Globus pallidus (tissue), 1 donor: Measurements from ENCODE around the gene SPESP1.

Experiments used
- DNase-seq: peaks from one replicate; pipeline ENCODE4 v3.0.0-alpha.2; 2015; ENCODE audit warnings: low spot score

SPESP1 gene

DNA sequence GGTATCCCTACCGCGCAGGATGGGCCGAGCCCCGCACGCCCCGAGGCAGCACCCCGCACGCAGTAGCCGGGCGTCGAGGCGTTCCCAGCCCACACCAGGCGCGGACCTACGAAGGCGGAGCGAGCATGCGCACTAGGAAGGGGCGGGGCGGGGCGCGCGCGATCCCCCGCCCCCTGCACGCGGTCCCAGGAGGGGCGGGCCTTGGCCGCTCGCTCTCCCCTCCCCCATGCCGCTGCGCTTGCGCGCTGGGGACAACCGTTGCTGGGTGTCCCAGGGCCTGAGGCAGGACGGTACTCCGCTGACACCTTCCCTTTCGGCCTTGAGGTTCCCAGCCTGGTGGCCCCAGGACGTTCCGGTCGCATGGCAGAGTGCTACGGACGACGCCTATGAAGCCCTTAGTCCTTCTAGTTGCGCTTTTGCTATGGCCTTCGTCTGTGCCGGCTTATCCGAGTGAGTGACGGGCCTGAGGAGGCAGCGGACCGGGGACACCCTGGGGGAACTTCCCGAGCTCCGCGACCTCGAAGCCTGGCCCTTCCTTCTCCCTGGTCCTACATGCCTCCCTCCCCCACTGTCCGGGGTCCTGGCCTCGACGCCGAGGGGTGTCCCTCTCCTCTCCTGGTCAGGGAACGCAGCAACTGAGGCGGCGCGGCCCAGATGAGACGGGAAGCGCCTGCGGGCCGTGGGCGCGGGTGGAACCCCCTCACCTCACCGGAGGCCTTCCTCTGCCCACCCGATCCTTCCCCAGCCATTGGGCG, at the start of gene SPESP1:
Gene SPESP1, plus strand, starts transcription at position 258 of the 755 bp plus-strand sequence. Its CDS starts 129 bp downstream, at position 387.
- DNase-seq: peak; percentile 46

DNA sequence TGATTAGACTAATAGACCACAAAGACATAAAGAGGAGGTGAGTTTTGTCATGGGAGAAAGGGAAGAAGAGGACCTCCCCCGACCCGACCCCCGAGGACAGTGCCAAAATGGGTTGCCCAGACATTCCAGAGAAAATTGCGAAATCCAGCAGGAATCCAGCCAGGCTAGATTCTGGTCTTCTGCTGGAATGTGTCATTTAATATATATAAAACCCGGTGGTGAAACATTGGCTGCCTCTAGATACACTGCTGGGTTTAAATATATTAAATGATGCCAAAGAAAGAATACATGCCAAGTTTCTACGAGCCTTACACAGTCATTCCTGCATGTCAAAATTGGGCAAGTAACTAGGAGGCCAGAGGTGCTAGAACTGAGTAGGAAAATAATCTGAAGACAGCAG, 45.3 kb upstream of the SPESP1 start:
- no peak for DNase-seq

DNA sequence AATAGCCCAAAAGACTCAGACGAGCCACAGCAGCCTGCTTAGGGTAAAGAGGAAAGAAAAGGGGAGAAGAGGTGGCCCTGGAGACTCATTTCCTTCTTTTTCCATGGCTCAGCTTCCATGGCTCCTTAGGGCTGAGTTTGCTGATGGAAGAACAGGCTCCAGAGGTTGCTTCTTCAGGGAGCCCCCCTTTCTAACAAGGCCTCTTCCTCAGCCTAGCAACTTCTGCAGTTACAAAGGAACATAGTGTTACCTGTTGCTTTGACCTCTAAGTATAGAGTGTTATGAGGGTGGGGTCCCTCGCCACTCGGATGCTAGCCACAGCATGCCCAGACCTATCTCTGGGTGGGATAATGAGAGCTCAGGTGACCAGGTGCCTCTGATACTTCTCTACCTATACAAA, 43.2 kb upstream of the SPESP1 start:
- DNase-seq: no peak

DNA sequence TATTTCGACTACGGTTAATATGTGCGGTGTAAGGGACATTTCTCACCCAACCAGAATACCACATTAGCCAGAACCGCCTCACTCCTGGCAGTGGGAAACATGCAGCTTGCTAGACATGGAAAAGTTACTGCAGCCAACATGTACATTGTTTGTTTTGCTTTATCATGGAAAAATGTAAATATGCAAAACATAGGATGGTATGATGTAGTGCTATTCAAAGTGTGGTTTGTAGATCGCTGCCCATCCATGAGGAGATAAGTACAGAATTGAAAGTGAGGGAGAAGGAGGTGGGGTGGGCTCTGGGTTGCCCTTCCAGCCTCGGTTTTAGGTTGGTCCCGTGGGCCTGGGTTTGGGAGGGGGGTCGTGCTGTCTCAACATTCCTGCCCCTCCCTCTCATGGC, 42.5 kb upstream of the SPESP1 start:
- DNase-seq: no peak

DNA sequence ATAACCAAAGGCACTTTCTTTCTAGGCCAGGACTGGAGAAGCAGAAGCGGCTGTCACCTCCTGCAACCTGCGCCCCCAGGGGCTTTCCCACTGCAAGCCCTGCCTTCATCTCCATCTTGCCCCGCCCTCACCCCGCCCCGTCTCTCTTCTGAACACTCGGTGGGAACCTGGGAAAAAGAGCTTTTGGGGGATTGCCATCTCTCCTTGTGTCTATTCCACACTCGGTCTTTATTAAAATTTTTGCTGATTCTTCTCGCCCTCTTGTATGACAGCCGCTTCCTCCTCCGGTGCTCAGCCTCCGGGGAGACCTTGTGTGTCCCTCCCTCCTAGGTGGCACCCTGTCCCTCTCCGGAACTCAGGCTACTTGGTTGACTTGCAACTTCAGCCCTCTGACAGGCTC, 41.9 kb upstream of the SPESP1 start:
- DNase-seq: no peak

DNA sequence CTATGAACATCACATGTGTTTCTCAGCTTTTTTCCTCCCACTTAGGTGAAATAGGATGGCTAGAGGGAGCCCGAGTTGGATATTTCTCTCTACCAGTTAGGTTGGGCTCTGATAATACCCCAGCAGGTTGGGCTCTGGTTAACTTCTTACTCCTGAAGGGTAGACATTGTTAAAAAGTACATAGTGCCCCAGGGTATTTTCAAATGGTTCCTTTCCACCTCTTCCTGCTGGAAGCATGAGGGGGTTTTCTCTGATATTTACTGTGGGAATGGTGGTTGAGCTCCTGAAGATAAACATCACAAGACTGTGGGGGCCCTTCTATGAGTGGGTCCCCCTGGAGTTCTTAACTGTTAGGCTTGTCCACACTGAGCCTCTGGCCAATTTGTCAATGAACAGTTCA, 36.1 kb upstream of the SPESP1 start:
- DNase-seq: no peak

DNA sequence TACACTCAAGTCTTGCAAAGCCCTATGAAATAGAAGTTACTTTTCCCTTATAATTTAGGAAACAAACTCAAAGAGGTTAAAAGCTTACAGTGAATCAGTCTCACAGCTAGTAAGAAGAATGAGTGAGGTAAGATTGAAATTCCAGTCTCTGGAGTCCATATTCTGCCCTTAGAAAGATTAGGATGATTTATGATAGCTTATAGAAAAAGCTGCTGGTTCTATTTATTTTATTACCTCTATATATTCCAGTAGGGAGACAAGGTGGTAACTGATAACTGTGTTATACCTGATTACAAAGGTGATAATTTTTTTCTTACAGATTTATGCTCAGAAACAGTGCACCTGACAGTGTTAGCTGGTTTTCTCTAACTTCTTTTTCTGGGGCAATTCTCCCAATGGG, 34.1 kb upstream of the SPESP1 start:
- no peak for DNase-seq

DNA sequence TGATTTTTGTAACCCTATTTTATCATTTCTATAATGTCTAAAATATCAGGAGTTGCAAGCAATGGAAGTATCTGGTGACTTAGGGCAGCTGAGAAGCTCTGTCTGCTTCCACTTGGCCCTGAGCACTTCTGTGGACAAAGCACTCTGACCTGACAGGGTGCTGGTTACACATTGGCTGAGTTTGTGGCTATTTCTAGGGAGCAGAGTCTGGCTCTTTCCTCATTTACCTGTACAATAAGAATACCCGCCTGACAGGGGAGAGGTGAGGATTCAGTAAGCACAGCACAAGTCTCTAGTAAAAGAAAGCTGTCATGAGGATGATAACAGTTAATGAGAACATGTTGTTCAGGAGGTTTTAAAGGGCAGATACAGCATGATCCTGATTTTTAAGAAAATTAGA, 33.3 kb upstream of the SPESP1 start:
- no peak for DNase-seq

DNA sequence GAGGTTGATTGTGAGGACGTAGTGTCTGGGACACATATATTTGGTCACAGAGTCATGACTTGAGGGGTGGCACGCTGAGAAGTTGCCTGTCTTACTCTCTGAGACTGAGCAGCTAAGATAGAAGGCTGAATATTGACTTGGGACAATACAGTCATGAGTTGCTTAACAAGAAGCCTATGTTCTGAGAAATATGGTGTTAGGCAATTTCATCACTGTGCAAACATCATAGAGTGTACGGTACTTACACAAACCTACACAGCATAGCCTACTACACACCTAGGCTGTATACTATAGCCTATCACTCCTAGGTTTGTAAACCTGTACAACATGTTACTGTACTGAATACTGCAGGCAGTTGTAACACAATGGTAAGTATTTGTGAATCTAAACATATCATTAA, 30.3 kb upstream of the SPESP1 start:
- DNase-seq: no peak

DNA sequence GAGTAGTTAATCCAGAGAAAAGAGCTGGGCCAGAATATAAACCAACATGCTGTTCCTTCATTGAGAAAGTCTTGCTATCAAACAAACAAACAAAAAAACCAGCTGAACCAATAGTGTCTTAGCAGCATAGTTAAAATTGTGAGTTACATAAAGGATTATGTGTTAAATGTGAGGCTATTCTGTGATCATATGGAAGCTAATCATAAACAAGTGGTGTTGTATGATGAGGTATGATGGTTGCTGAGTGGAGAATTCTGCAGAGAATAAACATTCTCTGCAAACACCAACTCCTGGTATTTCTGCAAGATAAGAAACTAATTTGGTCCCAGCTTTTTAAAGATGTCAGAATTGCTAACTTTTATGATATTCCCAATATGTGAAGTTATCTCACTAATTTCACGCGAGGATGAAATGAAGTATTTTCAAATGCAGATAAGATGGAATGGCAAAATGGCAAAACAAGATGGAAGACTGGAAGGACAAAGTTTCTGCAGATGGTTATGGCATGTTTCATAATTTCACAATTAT, 22.9 kb upstream of the SPESP1 start:
- DNase-seq: no peak

DNA sequence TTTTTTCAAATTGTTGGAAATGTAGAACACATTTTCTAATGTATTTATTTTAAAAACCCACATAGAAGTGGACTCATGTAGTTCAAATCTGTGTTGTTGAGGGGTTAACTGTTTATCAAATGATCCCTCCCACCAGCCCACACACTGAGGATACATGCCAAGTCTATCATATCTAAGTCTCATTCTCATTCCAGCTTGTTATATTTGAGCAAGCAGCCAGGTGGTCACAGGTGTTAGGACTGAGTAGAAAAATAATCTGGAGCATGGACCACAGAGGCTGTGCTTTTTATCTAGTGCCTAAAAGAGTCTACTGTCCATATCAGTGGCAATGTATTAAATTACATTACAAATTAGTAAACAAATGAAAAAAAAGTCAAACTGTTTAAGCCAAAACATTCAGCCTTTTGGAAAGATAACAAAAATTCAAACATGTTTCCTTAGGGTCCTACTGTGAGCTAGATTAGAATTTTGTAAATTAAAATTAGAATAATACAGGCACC, 20.7 kb upstream of the SPESP1 start:
- DNase-seq: no peak

DNA sequence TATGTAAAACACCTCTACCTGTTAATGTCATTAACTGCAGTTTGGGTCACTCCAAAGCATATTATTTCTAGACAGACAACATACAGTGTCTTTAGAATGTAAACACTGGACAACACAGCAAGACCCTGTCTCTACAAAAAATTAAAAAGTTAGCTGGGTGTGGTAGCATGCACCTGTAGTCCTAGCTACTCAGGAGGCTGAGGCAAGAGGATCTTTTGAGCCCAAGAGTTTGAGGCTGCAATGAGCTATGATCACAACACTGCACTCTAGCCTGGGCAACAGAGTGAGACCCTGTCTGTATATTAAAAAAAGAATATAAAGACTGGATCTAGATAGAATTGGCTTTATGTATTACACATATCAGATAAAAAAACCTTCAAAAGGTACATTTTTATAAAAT, 20.0 kb upstream of the SPESP1 start:
- no peak for DNase-seq

DNA sequence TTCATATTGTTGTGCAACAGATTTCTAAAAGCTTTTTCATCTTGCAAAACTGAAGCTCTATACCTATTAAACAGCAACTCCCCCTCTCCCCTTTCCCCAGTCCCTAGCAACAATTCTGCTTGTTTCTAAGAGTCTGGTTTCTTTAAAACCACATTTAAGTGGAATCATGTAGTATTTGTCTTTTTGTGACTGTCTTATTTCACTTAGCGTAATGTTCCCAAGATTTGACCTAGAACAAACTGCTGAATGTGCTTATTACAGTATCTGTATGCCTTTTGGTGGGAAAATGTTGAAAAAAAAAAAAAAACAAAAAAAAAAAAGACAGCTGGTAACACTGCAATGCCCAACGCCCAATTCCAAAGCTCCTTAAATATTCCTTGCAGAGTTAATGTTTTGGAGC, 19.5 kb upstream of the SPESP1 start:
- no peak for DNase-seq

DNA sequence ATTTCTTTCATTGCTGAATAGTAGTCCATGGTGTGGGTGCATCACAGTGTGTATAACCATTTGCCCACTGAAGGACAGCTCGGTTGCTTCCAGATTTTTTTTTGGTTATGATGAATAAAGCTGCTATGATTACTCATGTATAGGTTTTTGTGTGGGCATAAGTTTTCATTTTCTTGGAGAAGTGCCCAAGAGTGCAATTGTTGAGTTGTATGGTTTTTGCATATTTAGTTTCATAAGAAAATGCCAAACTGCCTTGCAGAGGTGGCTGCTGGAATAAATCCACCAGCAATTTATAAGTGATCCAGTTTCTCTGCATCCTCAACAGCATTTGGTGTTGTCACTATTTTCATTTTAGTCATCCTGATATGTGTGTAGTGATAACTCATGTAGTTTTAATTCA, 8.4 kb upstream of the SPESP1 start:
- no peak for DNase-seq

DNA sequence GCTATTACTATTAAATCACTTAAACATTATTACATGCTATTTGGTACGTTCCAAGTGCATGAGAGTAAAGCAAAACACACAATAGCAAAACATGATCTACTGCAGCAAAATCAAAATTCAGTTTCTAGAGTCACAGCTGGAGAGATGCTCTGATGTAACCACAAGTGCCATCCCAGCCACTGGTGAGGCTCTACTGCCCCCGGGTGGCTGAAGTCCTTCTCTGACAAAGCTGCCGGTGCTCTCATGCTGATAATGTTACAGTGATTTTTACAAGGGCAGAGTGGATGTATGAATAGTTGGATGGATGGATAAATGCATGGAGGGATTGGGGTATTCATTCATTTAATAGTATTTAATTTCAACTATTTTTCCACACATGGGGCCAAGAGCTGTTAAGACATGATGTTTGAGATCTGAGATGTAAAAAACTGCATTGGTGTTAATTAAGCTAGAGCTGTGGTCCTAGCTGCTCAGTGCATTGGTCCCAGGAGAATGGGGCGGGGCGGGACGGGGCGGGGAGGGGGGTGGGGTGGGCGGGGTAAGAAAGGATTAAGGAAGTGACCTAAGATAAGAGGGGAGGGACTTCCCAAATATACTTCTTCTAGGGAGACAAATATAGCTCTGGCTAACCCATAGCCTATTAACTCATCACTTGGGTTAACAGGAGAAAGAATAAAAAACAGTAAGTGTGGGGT, 5.3 kb upstream of the SPESP1 start:
- peak; percentile 83 for DNase-seq

DNA sequence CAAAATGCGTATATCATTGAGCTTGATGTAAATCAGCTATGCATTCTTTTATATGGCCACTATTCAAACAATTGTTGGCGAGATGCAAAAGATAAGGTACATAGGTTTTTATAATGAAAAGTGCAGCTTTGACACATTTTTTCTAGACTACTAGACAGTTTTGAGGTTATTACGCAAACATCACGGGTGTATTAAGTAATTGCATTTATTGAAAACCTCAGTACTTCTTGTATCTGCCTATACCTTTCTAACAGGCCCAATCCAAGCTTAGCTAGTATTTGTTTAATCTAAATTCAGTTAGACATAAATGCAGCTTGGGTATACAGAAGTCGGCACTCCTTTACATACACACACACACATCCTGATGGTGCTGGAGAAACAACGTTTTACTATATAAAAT, 2.7 kb downstream of the SPESP1 start:
- no peak for DNase-seq

DNA sequence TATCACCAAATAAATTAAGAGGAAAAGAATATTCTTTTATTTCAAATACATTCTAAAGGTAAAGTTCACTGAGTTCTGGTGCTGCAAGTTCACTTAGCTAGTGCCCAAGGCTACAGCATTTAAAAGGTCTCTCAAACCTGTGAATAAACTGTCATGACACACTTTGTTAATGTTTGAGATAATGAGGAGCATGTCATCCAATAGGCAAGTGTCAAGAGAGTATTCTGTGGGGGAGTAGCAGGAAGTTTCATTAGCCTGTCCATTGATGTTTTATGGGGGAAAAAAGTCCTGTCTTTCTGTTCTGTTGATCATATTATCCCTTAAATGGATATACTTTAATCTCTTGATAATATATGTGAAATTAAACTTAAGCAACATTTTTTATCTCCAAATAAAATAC, 4.0 kb downstream of the SPESP1 start:
- no peak for DNase-seq

DNA sequence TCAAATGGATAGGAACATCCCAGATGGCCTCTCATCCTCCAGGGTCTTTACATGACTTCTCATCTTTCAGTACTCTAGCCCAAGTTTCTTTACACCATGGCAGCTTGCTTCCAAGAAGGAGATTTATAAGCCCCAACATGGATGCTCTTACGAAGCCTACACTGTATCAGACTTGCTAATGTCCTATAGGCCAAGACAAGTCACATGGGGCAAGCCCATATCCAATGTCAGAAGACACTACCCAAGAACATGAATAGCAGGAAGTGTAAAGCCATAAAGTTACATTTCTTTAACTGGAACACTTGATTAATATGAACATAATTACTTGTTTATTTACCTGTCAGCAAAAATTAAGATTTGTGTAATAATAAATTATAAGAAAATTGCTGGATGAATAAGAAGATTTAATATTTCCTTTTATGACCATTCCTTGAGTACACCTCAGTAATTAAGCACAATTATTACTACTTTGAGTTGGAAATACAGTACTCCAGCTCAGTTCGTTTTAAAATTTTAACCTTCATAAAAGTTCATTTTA, 5.1 kb downstream of the SPESP1 start:
- no peak for DNase-seq

DNA sequence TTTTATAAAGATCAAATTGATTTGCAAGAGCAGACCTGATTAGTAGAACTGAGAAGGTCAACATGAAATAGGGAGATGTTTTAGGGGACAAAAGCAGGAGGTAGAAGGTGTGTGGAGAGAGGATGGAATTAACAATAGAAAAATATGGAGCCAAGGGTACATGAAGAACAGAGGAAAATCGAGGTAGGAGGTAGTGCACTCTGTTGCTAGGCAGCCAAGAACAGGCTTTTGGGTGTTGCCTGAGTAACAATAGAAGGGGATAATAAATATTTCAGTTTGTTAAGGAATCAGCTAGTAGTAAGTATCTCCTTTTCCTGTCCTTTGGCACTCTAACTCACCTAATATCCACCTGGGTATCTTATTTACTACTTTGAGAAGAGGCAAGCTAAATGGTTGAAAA, 9.2 kb downstream of the SPESP1 start:
- DNase-seq: no peak

DNA sequence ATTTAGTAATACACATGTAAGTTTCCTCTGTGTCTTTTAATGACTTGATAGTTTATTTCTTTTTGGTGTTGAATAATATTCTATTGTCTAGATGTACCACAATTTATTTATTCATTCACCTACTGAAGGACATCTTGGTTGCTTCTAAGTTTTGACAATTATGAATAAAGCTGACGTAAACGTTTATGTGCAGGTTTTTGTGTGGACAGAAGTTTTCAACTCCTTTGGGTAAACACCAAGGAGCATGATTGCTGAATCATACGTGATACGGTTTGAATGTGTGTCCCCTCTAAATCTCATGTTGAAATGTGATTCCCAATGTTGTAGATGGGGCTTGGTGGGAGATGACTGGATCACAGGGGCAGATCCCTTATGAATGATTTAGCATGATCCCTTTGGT, 21.5 kb downstream of the SPESP1 start:
- no peak for DNase-seq

DNA sequence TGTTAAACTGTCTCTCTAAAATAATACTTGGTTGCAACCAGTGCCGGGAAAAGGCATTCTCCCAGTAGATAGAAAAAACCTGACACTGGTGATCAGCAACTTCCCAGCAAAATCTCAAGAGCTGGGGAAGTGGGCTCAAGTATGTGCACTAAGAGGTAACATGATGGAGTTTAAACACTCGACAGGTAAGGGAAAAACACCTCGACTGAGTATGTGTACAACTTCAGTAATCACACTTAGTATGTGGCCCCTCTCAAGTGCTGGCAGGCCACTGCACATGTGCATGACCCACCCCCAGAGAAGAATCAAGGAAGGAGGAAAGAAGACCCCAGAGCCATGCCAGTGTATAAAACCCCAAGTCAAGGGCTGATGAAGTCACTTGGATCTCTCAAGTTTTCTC, 27.4 kb downstream of the SPESP1 start:
- DNase-seq: no peak

DNA sequence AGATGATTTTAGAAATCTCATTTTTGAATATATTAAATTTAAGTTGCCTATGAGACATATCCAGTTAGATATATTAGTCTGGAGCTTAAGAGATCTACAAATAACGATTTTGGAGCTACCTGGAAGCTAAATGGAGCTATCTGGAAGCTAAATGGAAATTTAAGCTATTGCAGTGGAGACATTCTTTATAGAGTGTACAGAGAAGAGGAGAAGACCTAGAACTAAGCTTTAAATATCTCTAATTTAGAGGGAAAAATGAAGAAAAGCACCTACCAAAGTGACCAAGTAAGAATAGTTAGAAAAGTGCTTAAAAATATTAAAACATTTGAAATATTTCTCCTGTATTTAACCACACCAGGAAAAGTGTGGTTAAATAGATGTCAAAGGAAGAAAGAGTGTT, 28.3 kb downstream of the SPESP1 start:
- no peak for DNase-seq

DNA sequence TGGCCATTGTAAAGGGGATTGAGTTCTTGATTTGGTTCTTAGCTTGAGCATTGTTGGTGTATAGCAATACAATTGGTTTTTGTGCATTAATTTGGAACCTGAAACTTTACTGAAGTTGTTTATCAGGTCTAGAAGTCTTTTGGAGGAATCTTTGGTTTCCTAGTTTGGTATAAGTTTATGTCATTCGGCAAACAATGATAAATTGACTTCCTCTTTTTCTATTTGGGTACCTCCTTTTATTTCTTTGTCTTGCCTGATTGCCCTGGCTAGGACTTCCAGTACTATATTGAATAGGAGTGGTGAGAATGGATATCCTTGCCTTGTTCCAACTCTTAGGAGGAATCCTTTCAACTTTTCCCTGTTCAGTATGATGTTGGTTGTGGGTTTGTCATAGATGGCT, 32.1 kb downstream of the SPESP1 start:
- DNase-seq: no peak
